ENCODE results near the gene NPM3.
A peak's percentile ranks its signal among the peaks of the same experiment; 100 is the strongest.

Gene NPM3

DNA sequence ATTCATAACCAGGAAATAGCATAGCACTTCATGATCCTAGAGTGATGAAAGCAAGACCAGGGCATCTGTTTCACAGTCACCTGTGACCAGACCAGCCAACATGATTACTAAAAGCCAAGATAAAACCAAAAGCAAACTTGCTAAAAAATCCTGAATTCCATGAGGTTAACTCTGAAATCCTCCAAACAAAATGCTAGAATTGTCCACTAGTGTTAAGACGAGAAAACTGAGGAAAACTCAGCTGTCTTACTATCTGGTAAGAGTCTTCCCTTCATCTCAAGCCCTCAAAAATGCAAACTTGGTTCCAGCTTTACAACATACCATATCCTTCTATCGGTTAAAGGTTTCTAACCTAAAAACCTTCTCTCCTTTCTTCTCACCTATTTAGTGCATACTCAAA lies 1.3 kb upstream of the NPM3 start:
- no peak overlapping the region for H3K4me3 ChIP-seq (ENCODE audit: low read length)
- H2AFZ ChIP-seq (ENCODE audit: low read depth, low read length) = no peak overlapping the region
- peaks cover 16% of the 10 kb centered on the region for H3K4me1 ChIP-seq (ENCODE audit: insufficient read depth, low read length)
- H3K27me3 ChIP-seq (ENCODE audit: insufficient read depth, low read length) = peaks cover 3% of the 10 kb centered on the region
- H3K36me3 ChIP-seq (ENCODE audit: insufficient read depth, low read length) = peaks cover 49% of the 10 kb centered on the region
- no peaks in the 10 kb centered on the region for H3K9me3 ChIP-seq (ENCODE audit: low read length)

- peaks cover 22% of the 10 kb centered on the region for H3K4me1 ChIP-seq (ENCODE audit: insufficient read depth, low read length)
- H3K36me3 ChIP-seq (ENCODE audit: insufficient read depth, low read length) = peaks cover 41% of the 10 kb centered on the region
- H3K4me3 ChIP-seq (ENCODE audit: low read length) = peak overlapping the region; percentile 73
- H2AFZ ChIP-seq (ENCODE audit: low read depth, low read length) = no peak overlapping the region
- H3K27me3 ChIP-seq (ENCODE audit: insufficient read depth, low read length) = peaks cover 6% of the 10 kb centered on the region
- H3K9me3 ChIP-seq (ENCODE audit: low read length) = no peaks in the 10 kb centered on the region
Measured at GRCh38 chr10:101783736-101784118, 481 bp upstream of the NPM3 start.

DNA sequence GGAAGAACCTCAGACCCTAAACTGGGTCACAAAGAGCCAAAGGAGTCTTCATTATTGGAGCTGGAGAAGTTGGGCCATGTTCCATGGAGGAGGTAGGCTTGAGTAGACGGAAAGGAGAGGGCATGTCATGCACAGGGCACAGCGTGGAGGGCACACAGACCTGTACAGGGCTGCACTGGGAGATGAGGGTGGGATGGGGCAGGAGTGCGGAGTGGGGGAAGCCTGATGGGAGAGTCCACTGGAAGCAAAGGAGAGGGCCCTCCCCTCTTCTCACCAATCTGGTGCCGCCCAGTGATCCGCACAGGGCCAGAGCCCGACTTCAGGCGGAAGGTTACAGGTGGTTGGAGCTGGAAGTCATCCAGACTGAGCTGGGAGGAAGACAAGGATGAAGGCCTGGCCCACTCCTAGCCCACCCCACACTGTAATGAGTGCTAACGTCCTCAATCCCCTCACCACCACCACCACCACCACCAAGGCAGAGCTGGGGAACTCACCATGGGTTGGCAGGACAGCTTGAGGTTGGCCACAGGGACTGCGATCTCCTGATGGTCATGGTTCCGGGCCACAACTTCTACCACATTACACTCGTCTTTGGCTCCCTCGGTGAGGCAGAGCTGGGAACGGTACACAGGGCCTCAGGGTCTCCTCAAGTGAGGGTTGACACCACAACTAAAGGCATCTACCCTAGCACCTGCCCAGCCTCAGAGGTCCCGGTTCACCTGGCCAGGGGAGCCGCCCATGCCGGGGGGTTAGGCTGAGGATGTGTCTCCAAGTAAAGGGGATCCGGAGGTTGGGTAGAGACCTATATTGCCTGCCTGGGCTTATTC lies 1.0 kb downstream of the NPM3 start:
- Histone ChIP-seq H3K4me3 (ENCODE audit: low read length) (peak overlapping the region; percentile 73), H2AFZ (ENCODE audit: low read depth, low read length) (no peak overlapping the region), H3K9me3 (ENCODE audit: low read length) (peaks cover 2% of the 10 kb centered on the region), H3K27me3 (ENCODE audit: insufficient read depth, low read length) (peaks cover 21% of the 10 kb centered on the region), H3K4me1 (ENCODE audit: insufficient read depth, low read length) (peaks cover 22% of the 10 kb centered on the region), H3K36me3 (ENCODE audit: insufficient read depth, low read length) (peaks cover 32% of the 10 kb centered on the region)

GRCh38 chr10:101781655-101781983 lies 1.6 kb downstream of the NPM3 start:
- Histone ChIP-seq H3K36me3 (ENCODE audit: insufficient read depth, low read length) (peaks cover 26% of the 10 kb centered on the region), H3K4me1 (ENCODE audit: insufficient read depth, low read length) (peaks cover 22% of the 10 kb centered on the region), H2AFZ (ENCODE audit: low read depth, low read length) (no peak overlapping the region), H3K4me3 (ENCODE audit: low read length) (no peak overlapping the region), H3K27me3 (ENCODE audit: insufficient read depth, low read length) (peaks cover 27% of the 10 kb centered on the region), H3K9me3 (ENCODE audit: low read length) (peaks cover 2% of the 10 kb centered on the region)

DNA sequence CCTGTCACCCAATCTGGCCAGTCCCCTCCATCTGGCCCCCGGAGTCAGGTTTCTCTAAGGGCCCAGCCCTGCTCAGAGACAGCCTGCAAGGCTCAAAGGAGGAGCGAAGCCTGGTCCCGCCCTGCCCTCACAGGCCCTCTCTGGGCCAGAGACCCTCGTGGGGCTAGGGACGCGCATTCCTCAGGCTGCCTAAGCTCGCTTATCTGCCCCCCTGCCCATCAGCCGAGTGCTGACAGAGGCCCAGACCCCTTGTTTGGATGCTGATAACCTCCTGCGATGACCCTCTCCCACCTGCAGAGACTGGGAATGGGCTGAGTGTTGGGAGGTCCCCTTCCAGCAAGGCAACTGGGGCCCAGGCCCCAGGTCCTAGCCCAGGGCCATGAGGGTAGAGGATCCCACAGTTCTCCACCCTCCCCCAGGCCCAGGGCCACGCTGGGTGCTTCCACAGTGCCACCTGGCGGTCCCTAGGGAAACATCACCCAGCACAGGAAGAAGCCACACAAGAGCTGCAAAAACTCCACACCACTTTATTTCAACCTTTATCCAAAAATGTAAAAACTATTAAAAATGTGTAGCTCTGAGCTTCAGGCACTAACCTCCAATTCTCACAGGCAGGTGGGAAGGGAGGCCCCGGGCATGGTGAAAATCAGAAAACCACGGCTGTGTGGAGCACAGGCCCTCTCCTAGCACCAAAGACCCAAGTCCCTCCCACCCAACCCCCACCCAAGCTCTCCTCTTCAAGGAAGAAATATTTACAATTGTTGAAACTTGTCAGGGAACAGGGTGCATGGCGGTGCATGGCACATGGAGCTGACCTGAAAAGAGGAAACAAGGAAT lies 2.2 kb downstream of the NPM3 start:
- H3K4me1 ChIP-seq (ENCODE audit: insufficient read depth, low read length) = peaks cover 22% of the 10 kb centered on the region
- H3K36me3 ChIP-seq (ENCODE audit: insufficient read depth, low read length) = peaks cover 20% of the 10 kb centered on the region
- no peak overlapping the region for H2AFZ ChIP-seq (ENCODE audit: low read depth, low read length)
- H3K4me3 ChIP-seq (ENCODE audit: low read length) = no peak overlapping the region
- peaks cover 30% of the 10 kb centered on the region for H3K27me3 ChIP-seq (ENCODE audit: insufficient read depth, low read length)
- peaks cover 2% of the 10 kb centered on the region for H3K9me3 ChIP-seq (ENCODE audit: low read length)

- H2AFZ ChIP-seq (ENCODE audit: low read depth, low read length) = no peak overlapping the region
- no peak overlapping the region for H3K4me3 ChIP-seq (ENCODE audit: low read length)
- peaks cover 35% of the 10 kb centered on the region for H3K27me3 ChIP-seq (ENCODE audit: insufficient read depth, low read length)
- H3K36me3 ChIP-seq (ENCODE audit: insufficient read depth, low read length) = peaks cover 13% of the 10 kb centered on the region
- peaks cover 22% of the 10 kb centered on the region for H3K4me1 ChIP-seq (ENCODE audit: insufficient read depth, low read length)
- H3K9me3 ChIP-seq (ENCODE audit: low read length) = peaks cover 2% of the 10 kb centered on the region
Measured at GRCh38 chr10:101780187-101780817, 2.9 kb downstream of the NPM3 start.

- peaks cover 22% of the 10 kb centered on the region for H3K4me1 ChIP-seq (ENCODE audit: insufficient read depth, low read length)
- H3K4me3 ChIP-seq (ENCODE audit: low read length) = no peak overlapping the region
- peaks cover 2% of the 10 kb centered on the region for H3K9me3 ChIP-seq (ENCODE audit: low read length)
- no peak overlapping the region for H2AFZ ChIP-seq (ENCODE audit: low read depth, low read length)
- H3K27me3 ChIP-seq (ENCODE audit: insufficient read depth, low read length) = peaks cover 42% of the 10 kb centered on the region
- peaks cover 6% of the 10 kb centered on the region for H3K36me3 ChIP-seq (ENCODE audit: insufficient read depth, low read length)
Measured at GRCh38 chr10:101779544-101780186, 3.6 kb downstream of the NPM3 start.

GRCh38 chr10:101778781-101779543 lies 4.3 kb downstream of the NPM3 start:
- H3K4me1 ChIP-seq (ENCODE audit: insufficient read depth, low read length) = peaks cover 22% of the 10 kb centered on the region
- H3K9me3 ChIP-seq (ENCODE audit: low read length) = peaks cover 2% of the 10 kb centered on the region
- peaks cover 49% of the 10 kb centered on the region for H3K27me3 ChIP-seq (ENCODE audit: insufficient read depth, low read length)
- peak overlapping the region; percentile 32 for H3K4me3 ChIP-seq (ENCODE audit: low read length)
- no peaks in the 10 kb centered on the region for H3K36me3 ChIP-seq (ENCODE audit: insufficient read depth, low read length)
- no peak overlapping the region for H2AFZ ChIP-seq (ENCODE audit: low read depth, low read length)

DNA sequence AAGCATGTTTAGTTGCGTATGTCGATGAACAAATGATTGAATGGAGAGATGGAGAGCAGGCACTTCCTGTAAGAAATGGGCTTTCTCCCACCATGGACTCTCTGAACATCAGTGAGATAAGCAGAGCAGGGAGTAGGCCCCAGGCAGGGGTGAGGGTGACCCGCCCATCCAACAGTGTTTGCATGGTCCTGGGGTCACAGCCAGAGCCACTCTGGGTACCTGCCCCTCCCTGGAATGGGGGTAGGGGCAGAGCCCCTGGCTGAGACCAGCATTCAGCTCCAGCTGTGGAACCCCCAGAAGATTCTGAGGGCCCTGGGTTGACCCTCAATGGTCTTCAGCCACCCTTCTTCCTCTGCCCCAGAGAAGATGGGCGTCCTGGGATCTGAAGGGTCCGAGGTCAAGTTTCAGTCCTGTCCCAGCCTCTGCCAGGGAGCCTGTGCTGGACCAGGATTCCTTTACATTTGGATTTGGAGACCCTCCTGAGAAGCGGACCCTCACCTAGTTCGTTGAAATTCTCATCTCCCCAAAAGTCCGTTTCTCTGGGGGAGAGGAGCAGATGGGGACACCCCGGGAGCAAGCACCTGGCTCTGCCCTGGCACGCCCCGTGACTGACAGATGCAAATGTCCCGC lies 5.0 kb downstream of the NPM3 start:
- H3K4me1 ChIP-seq (ENCODE audit: insufficient read depth, low read length) = peaks cover 18% of the 10 kb centered on the region
- H2AFZ ChIP-seq (ENCODE audit: low read depth, low read length) = no peak overlapping the region
- H3K27me3 ChIP-seq (ENCODE audit: insufficient read depth, low read length) = peaks cover 56% of the 10 kb centered on the region
- H3K4me3 ChIP-seq (ENCODE audit: low read length) = peak overlapping the region; percentile 32
- H3K36me3 ChIP-seq (ENCODE audit: insufficient read depth, low read length) = no peaks in the 10 kb centered on the region
- H3K9me3 ChIP-seq (ENCODE audit: low read length) = peaks cover 2% of the 10 kb centered on the region

- peaks cover 61% of the 10 kb centered on the region for H3K27me3 ChIP-seq (ENCODE audit: insufficient read depth, low read length)
- H2AFZ ChIP-seq (ENCODE audit: low read depth, low read length) = no peak overlapping the region
- H3K4me3 ChIP-seq (ENCODE audit: low read length) = no peak overlapping the region
- H3K4me1 ChIP-seq (ENCODE audit: insufficient read depth, low read length) = peaks cover 17% of the 10 kb centered on the region
- H3K36me3 ChIP-seq (ENCODE audit: insufficient read depth, low read length) = no peaks in the 10 kb centered on the region
- H3K9me3 ChIP-seq (ENCODE audit: low read length) = peaks cover 2% of the 10 kb centered on the region
Measured at GRCh38 chr10:101777619-101778145, 5.6 kb downstream of the NPM3 start.

- no peak overlapping the region for H2AFZ ChIP-seq (ENCODE audit: low read depth, low read length)
- no peaks in the 10 kb centered on the region for H3K36me3 ChIP-seq (ENCODE audit: insufficient read depth, low read length)
- H3K4me3 ChIP-seq (ENCODE audit: low read length) = no peak overlapping the region
- peaks cover 75% of the 10 kb centered on the region for H3K27me3 ChIP-seq (ENCODE audit: insufficient read depth, low read length)
- peaks cover 10% of the 10 kb centered on the region for H3K4me1 ChIP-seq (ENCODE audit: insufficient read depth, low read length)
- peaks cover 2% of the 10 kb centered on the region for H3K9me3 ChIP-seq (ENCODE audit: low read length)
Measured at GRCh38 chr10:101776161-101776817, 7.0 kb downstream of the NPM3 start.
